ENCODE data around the gene DUSP11.

DNA sequence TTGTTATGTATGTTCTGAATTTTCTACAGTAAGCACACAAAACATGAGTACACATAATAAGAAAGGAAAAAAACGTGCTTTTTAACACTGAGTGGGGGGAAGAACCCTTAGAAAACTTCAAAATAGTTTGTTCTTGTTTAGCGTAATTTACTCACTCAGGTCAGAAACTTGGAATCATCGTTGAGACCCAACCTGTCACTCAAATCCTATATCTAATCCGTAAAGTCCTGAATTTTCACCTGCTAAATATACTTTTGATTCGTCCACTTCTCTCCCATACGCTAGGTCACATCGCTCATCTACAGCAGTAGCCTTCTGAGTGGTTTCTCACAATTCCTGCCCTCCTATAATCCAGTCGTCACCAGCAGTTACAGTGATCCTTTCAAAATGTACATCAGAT is 43.5 kb downstream of the DUSP11 start:
- TF ChIP-seq EP300 (IDR thresholded peaks at IDR 0.05; ENCODE audit: borderline replicate concordance) (no peak), YY1 (IDR thresholded peaks at IDR 0.05; ENCODE audit: low read depth) (no peak), TAF1 (IDR thresholded peaks at IDR 0.05; ENCODE audit: low read depth) (no peak), TCF12 (IDR thresholded peaks at IDR 0.05; ENCODE audit: low read depth) (no peak), RAD21 (IDR thresholded peaks at IDR 0.05; ENCODE audit: low read depth) (no peak), CREB1 (IDR thresholded peaks at IDR 0.05; ENCODE audit: low read depth) (no peak)
- TF ChIP-seq, protein P1, sequence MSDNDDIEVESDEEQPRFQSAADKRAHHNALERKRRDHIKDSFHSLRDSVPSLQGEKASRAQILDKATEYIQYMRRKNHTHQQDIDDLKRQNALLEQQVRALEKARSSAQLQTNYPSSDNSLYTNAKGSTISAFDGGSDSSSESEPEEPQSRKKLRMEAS (IDR thresholded peaks at IDR 0.05), result no peak
